Activated T-helper 2 cell treated with anti-CD3 and anti-CD28 coated beads, Interferon-gamma antibody, Interleukin-2, Interleukin-4, amounts not matched to agents 10 μg/mL and 5 μg/mL and 100 μg/mL, durations not matched to agents 14 hours and 24 hours and 36 hours (primary cell): ENCODE results near the gene JMJD1C. TPM values are rescaled to one million over a fixed set of nuclear protein-coding genes. Genes with fewer than 3 reads are reported as not detected.

Experiments
- DNase-seq: peaks from one replicate; pipeline ENCODE4 v3.0.0; 2021; ENCODE audit warnings: low spot score
- H3K27ac Mint-ChIP-seq: one replicate; pipeline ENCODE4 v1.8.0; 2021; ENCODE audit warnings: mixed read lengths
- H3K27me3 Mint-ChIP-seq: one replicate; pipeline ENCODE4 v1.8.0; 2021; ENCODE audit warnings: low read depth, mixed read lengths
- H3K36me3 Mint-ChIP-seq: one replicate; pipeline ENCODE4 v1.8.0; 2021; ENCODE audit warnings: low read depth, mixed read lengths
- H3K4me1 Mint-ChIP-seq: one replicate; pipeline ENCODE4 v1.8.0; 2021; ENCODE audit warnings: low read depth, mixed read lengths
- H3K4me3 Mint-ChIP-seq: one replicate; pipeline ENCODE4 v1.8.0; 2021; ENCODE audit warnings: low read depth, mild to moderate bottlenecking, moderate library complexity, mixed read lengths
- H3K9me3 Mint-ChIP-seq: one replicate; pipeline ENCODE4 v1.8.0; 2021; ENCODE audit warnings: mixed read lengths
- intact Hi-C: fragments of 100-400 bp; cut with micrococcal nuclease; formaldehyde crosslinking; loops from one replicate; pipeline ENCODE4 v1.15.1; 2023
- total RNA-seq: library from RNA; stranded (reverse); gene quantifications from 2 replicates; pipeline ENCODE4 v1.2.3, GENCODE V29; 2022

The JMJD1C gene
- total RNA-seq, 1 donor from 2014 or later, result 35.2 TPM

DNA sequence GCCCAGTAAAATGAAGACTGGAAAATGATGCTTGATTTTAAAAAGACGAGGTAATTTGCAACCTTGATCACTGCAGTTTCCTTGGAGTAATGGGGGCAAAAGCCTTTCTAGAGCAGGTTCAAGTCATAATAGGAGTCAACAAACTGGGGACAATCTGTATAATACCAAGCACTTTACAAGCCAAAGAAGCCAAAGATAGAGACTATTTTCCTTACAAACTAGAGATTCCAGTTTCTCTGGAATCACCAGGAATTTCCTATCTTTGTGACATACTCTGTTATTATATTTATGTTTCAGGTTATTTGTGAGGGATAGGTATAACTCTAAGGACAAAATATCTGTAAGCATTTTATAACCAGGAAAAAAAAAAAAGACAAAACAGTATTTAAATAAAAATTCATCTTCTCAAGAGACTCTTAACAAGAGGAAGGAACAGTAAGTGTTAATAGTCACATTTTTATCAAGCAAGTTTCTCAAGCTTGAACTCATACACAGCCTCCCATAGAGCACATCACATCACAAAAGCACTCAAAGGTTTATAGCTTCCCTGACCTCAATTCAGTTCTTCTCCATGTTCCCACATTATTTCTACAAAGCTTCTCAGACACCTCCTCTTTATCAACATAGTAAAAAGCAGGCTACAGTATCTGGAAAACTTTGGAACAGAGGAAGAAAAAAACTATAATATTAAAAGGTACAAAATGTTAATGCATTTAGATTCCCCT is 18.9 kb downstream of the JMJD1C start:
- Mint-ChIP-seq H3K27ac (no peak overlapping the region), H3K4me3 (no peak overlapping the region), H3K36me3 (no peaks in the 10 kb centered on the region), H3K9me3 (no peaks in the 10 kb centered on the region), H3K4me1 (peaks cover 3% of the 10 kb centered on the region), H3K27me3 (no peaks in the 10 kb centered on the region)
- intact Hi-C loops, result no loop called here
- DNase-seq, result no peak

GRCh38 chr10:63441404-63441803 is 24.4 kb downstream of the JMJD1C start:
- Mint-ChIP-seq H3K4me3 (no peak overlapping the region), H3K36me3 (no peaks in the 10 kb centered on the region), H3K27me3 (no peaks in the 10 kb centered on the region), H3K4me1 (no peaks in the 10 kb centered on the region), H3K9me3 (no peaks in the 10 kb centered on the region), H3K27ac (no peak overlapping the region)
- intact Hi-C loops, result no loop called here
- DNase-seq, result no peak

DNA sequence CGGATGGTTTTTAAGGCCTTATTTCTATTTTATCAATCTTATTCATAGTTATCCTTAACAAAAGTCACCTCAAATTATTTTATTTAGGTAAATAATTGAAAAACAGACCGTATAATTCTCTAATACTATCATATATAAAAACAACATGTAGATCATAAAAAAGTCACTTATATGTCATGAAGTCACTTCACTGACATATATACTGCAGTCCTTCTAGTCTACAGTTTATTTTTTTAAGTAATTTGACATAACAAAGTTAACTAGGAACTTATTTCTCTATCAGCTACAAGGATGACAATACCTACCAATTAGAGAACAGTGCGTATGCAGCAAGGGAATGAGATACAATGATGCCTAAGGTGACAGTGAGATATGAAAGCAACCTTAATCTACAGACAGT is 26.2 kb downstream of the JMJD1C start:
- Mint-ChIP-seq H3K9me3 (no peaks in the 10 kb centered on the region), H3K27ac (no peak overlapping the region), H3K4me3 (no peak overlapping the region), H3K36me3 (no peaks in the 10 kb centered on the region), H3K4me1 (no peaks in the 10 kb centered on the region), H3K27me3 (no peaks in the 10 kb centered on the region)
- DNase-seq, result no peak
- intact Hi-C loops, result loop anchor here (10.0 kb wide), 1 partner anchor 55 kb away; no protein-coding TSS in a partner anchor

- intact Hi-C loops, result loop anchor here (10.0 kb wide), 1 partner anchor 54 kb away; no protein-coding TSS in a partner anchor
- no peaks in the 10 kb centered on the region for H3K27me3 Mint-ChIP-seq
- H3K27ac Mint-ChIP-seq, result no peak overlapping the region
- no peaks in the 10 kb centered on the region for H3K9me3 Mint-ChIP-seq
- no peaks in the 10 kb centered on the region for H3K4me1 Mint-ChIP-seq
- no peaks in the 10 kb centered on the region for H3K36me3 Mint-ChIP-seq
- H3K4me3 Mint-ChIP-seq, result no peak overlapping the region
- no peak for DNase-seq
These were observed 27.0 kb downstream of the JMJD1C start for GRCh38 chr10:63438506-63439498.

DNA sequence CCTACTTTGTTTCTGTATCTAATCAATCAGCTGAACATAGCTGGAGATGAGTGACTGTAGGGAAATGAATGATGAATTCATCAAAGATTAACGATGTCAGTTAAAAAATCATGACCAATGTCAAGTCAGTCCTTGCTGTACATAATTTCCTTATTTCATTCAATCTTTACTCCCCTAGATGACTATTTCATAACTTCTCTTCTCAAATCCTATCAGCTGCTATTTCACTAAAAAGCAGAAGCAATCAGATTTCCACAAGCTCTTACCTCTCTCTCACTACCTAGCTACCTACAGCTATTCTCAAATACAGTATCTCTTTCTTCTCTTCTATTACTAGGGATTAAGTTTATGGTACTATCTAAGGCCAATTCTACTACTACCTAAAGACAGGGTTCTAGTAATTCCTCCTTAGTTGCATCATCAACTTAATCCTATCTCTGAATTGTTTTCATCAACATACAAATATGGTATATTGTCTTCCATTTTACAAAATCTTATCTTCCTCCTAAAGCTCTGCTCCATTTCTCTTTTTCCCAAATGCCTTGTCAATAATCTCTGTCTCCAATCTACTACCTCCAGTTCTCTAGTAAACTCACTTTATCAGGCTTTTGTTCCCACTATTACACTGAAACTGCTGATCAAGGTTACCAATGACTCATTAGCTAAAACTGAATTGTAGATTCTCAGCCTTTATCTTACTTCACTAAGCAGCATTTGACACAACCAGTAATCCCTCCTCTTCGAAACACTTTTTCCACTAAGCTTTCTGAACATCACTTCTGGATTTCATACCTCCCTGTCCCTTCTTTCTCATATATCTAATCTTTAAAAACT is 28.4 kb downstream of the JMJD1C start:
- H3K27me3 Mint-ChIP-seq, result no peaks in the 10 kb centered on the region
- no peak for DNase-seq
- intact Hi-C loops, result loop anchor here (10.0 kb wide), 1 partner anchor 53 kb away; no protein-coding TSS in a partner anchor
- H3K9me3 Mint-ChIP-seq, result no peaks in the 10 kb centered on the region
- peaks cover 2% of the 10 kb centered on the region for H3K4me1 Mint-ChIP-seq
- H3K4me3 Mint-ChIP-seq, result no peak overlapping the region
- H3K36me3 Mint-ChIP-seq, result peaks cover under 1% of the 10 kb centered on the region
- H3K27ac Mint-ChIP-seq, result no peak overlapping the region

- H3K4me3 Mint-ChIP-seq, result no peak overlapping the region
- intact Hi-C loops, result loop anchor here (10.0 kb wide), 1 partner anchor 51 kb away; no protein-coding TSS in a partner anchor
These were observed 29.6 kb downstream of the JMJD1C start for GRCh38 chr10:63436225-63436624.

GRCh38 chr10:63434866-63435854 is 30.6 kb downstream of the JMJD1C start:
- no peak for DNase-seq
- Mint-ChIP-seq H3K4me3 (no peak overlapping the region), H3K9me3 (no peaks in the 10 kb centered on the region), H3K36me3 (peaks cover 4% of the 10 kb centered on the region), H3K27me3 (no peaks in the 10 kb centered on the region), H3K4me1 (peaks cover 9% of the 10 kb centered on the region), H3K27ac (no peak overlapping the region)
- intact Hi-C loops, result loop anchor here (10.0 kb wide), 1 partner anchor 50 kb away; no protein-coding TSS in a partner anchor

More at GRCh38 chr10:63436225-63436624, 29.6 kb downstream of the JMJD1C start:
- H3K9me3 Mint-ChIP-seq, result no peaks in the 10 kb centered on the region
- no peak for DNase-seq
- no peaks in the 10 kb centered on the region for H3K27me3 Mint-ChIP-seq
- peaks cover 4% of the 10 kb centered on the region for H3K36me3 Mint-ChIP-seq
- no peak overlapping the region for H3K27ac Mint-ChIP-seq
- peaks cover 7% of the 10 kb centered on the region for H3K4me1 Mint-ChIP-seq

DNA sequence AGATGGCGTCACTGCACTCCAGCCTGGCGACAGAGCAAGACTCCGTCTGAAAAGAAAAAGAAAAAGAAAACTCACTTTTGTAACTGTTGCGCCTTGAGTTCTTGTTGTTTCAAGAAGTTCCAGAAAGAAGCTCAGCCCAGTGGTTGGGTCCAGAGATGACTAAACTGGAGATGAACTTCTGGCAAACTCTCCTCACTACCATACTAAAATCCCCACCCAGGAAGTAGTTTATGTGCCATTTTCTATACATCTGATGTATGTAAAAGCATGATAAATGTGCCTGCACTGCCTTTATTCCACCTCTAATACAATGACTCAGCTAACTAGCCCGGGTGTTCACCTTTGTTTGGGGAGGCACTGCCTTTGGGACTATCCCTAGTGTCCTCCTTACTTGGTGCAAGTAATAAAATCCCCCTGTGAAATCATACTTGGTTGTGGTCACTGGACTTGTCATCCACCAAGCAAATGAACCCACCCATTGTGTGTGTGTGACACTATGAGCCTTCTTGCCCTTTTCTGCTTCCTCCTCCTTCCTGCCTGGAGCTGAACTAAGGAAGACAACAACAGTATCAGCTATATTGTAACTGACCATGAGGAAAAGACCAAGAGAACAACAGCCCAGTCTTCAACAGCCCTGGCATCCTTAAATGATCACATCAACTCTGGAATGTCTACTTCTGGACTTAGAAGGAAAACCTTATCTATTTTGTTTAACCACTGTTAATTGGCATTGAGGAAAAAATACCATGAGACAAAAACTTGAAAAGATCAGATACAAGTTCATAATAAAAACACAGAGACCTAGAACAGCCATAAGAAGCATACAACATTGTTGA is 33.6 kb downstream of the JMJD1C start:
- H3K4me3 Mint-ChIP-seq, result no peak overlapping the region
- no peaks in the 10 kb centered on the region for H3K9me3 Mint-ChIP-seq
- DNase-seq, result no peak
- H3K27ac Mint-ChIP-seq, result peak overlapping the region; percentile 54
- peaks cover 4% of the 10 kb centered on the region for H3K36me3 Mint-ChIP-seq
- intact Hi-C loops, result loop anchor here (10.0 kb wide), 1 partner anchor 47 kb away; no protein-coding TSS in a partner anchor
- H3K27me3 Mint-ChIP-seq, result no peaks in the 10 kb centered on the region
- H3K4me1 Mint-ChIP-seq, result peaks cover 13% of the 10 kb centered on the region

DNA sequence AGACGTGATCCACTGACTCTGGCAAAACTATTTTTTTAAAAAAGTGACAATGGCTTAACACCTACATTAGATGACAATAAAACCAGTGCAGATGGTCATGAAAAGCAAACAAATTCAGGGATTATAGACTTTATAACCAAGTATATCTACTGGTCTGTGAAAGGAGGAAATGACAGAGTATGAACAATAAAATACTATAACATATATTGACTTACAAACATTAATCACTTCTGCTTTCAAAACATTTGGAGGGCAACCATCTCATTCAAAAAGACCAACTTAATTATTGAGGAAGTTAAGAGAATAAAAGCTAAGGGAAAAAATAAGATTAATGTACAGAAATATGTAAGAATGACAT is 34.8 kb downstream of the JMJD1C start:
- H3K4me3 Mint-ChIP-seq, result no peak overlapping the region
- intact Hi-C loops, result loop anchor here (10.0 kb wide), 1 partner anchor 46 kb away; no protein-coding TSS in a partner anchor
- no peak for DNase-seq
- H3K27ac Mint-ChIP-seq, result no peak overlapping the region
- peaks cover 4% of the 10 kb centered on the region for H3K36me3 Mint-ChIP-seq
- no peaks in the 10 kb centered on the region for H3K9me3 Mint-ChIP-seq
- H3K27me3 Mint-ChIP-seq, result no peaks in the 10 kb centered on the region
- peaks cover 13% of the 10 kb centered on the region for H3K4me1 Mint-ChIP-seq

DNA sequence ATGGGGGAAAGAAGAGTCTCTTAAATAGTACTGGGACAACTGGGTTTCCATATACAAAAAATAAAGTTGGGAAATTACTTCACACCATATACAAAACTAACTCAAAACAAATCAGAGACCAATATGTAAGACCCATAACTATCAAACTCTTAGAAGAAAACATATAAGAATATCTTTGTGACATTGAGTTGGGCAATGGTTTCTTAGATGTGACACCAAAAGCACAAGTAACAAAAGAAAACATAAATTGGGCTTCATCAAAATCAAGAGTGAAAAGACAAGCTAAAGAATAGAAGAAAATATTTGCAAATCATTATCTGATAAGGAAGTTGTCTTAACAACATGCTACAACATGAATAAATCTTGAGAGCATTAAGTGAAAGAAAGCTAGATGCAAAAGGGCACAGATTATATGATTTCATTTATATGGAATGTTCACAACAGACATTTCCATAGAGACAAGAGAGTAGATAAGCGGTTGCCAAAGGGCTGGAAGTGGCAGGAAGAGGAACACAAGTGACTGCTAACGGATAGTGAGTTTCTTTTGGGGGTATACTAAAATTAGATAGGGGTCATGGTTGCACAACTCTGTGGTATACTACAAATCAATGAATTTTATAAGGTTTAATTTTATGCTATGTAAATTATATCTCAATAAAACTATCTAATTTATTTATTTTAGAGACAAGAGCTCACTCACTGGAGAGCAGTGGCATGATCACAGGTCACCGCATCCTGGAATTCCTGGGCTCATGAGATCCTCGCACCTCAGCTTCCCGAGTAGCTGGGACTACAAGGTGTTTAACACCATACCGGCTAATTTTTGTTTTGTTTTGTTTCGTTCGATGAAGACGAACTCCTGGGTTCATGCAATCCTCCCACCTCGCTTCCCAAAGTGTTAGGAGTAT is 35.4 kb downstream of the JMJD1C start:
- H3K27me3 Mint-ChIP-seq, result no peaks in the 10 kb centered on the region
- no peaks in the 10 kb centered on the region for H3K9me3 Mint-ChIP-seq
- no peak overlapping the region for H3K27ac Mint-ChIP-seq
- no peak for DNase-seq
- H3K4me1 Mint-ChIP-seq, result peaks cover 13% of the 10 kb centered on the region
- H3K36me3 Mint-ChIP-seq, result peaks cover 4% of the 10 kb centered on the region
- intact Hi-C loops, result loop anchor here (10.0 kb wide), 1 partner anchor 46 kb away; no protein-coding TSS in a partner anchor
- H3K4me3 Mint-ChIP-seq, result no peak overlapping the region
